HG02870 (cell line): ENCODE results near the gene TRIM67.
"Not testable (repeated sequence)": the region's sequence is repeated elsewhere in the genome, so short reads cannot be mapped to it uniquely, and the experiment has no call there.

Experiments used
- ATAC-seq: cut with Tn5 transposase; IDR thresholded peaks from one replicate; pipeline ENCODE4 v1.9.1; 2021; ENCODE audit warnings: mild to moderate bottlenecking, moderate library complexity; ENCODE audit not compliant: unreplicated experiment

Gene TRIM67

GRCh38 chr1:231201979-231202633 is 40.2 kb downstream of the TRIM67 start:
- ATAC-seq, result no peak

- no peak for ATAC-seq
Measured at GRCh38 chr1:231203259-231204057, 41.6 kb downstream of the TRIM67 start.

GRCh38 chr1:231206856-231207255 is 45.0 kb downstream of the TRIM67 start:
- no peak for ATAC-seq

DNA sequence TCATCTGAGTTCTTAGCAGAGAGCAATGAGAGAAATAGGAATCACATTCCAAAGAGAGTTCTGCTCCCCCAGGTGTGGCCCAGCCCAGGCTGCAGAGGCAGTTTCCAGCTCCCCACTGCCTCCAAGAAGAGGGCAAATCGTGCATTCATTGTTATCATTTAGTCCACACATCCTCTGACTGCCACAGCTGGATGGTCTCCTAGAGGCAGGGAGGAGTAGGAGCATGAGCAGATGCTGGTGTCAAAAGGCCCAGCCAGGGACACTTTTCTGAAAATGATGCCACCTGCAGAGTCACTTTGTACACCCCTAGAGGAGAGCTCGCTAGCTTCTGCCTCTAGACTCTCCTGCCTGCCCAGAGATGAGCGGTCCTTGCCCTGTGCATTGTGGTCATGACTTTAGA is 45.6 kb downstream of the TRIM67 start:
- ATAC-seq, result no peak

DNA sequence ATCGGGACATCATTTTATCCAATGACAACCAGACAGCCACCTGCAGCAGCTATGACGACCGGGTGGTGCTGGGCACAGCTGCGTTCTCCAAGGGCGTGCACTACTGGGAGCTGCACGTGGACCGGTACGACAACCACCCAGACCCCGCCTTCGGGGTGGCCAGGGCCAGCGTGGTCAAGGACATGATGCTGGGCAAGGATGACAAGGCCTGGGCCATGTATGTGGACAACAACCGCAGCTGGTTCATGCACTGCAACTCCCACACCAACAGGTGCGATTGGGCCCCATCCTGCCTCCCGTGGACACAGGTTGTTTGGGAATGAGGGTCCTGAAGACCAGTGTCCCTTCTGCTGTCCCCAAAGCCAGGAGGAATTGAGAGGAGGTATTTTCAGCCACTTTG is 47.1 kb downstream of the TRIM67 start:
- ATAC-seq, result no peak

DNA sequence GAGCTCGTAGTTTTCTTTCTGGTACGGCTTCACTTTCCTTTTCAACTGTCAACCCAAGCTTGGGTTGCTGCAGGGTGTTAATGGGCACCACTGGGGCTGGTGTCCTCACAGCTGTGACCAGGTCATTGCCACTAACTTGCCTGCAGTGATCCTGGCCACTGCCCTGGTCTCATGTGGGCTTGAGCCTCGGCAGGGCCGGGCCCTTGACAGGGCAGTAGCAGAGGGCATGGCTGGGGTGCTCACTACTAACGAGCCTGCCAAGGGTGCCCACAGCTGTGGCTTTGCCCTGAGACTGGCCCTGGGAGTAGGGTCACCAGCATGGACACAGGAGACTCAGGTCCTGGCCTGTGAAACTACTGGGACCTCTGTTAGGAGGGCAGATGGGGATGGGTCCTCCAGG is 47.7 kb downstream of the TRIM67 start:
- no peak for ATAC-seq

DNA sequence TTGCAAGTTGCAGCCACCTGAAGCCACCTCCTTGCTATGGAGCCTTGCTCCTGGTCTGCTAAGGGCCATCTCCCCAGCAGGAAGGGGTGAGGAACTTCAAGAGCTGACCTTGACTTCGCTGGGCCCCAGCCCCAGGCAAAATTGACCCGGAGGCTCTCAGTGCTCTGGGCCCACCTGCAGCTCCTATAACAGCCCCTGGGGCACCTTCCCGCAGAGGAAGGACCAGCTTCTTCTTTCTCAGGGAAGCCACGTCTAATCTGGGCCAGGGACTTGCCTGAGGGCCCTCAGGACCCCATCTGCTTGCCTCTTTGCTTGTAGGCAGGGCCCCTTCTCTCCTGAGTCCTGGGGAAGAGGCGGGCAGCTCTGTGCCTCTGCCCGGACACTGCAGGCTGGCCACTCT is 48.3 kb downstream of the TRIM67 start:
- no peak for ATAC-seq

DNA sequence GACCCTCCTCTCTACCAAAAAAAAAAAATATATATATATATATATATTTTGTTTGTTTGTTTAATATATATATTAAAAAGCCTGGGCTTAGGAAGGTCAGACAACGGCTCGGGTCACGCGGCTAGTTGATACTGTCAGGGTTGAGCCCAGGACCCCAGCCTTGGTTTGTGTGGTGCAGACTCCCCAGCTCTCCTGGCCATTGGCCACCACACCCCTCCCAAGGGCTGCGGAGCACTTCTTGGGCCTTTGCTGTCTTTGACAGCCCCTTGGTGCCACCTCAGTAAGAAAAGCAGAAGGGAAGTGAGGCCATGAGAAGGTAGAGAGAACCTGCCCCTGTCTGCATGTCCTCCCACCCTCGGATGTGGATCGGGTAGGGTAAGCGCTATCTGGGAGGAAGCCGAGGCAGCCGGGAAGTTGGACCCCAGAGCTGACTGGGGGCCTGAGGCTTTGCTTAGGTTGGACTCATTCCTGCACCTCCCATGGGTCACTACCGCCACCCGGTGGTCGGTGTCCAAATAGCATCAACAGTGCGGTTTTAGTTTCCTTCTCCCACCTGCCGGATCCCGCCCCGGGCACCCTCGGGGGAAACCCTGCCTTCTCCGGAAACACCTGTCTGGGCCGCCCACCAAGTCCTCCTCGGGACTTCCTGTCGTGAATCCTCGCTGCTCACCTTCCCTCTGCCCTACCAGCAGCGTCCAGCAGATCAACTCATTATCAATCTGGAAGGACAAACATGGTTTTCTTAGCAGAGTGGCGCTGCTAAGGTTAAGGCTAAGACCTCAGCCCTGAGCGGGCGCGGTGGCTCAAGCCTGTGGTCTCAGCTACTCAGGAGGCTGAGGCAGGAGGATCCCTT is 49.4 kb downstream of the TRIM67 start:
- peak; percentile 78 for ATAC-seq

DNA sequence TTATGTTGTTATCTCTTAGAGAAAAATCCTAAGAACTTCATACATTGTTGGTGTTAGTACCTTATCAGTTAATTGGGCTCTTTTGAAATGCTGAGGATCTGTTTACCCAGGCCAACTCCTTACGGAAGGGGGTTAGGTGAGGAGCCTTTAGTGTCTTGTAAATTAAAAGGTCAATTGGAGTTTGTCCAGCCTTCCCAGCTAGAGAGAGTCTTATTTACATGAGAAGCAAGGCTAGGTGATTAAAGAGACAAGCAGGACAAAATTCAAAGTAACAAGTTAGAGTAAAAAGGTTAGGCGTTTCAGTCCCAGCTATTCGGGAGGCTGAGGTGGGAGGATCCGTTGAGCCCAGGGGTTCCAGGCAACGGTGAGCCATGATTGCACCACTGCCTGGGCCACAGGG is 50.4 kb downstream of the TRIM67 start:
- ATAC-seq, result not testable (repeated sequence)

DNA sequence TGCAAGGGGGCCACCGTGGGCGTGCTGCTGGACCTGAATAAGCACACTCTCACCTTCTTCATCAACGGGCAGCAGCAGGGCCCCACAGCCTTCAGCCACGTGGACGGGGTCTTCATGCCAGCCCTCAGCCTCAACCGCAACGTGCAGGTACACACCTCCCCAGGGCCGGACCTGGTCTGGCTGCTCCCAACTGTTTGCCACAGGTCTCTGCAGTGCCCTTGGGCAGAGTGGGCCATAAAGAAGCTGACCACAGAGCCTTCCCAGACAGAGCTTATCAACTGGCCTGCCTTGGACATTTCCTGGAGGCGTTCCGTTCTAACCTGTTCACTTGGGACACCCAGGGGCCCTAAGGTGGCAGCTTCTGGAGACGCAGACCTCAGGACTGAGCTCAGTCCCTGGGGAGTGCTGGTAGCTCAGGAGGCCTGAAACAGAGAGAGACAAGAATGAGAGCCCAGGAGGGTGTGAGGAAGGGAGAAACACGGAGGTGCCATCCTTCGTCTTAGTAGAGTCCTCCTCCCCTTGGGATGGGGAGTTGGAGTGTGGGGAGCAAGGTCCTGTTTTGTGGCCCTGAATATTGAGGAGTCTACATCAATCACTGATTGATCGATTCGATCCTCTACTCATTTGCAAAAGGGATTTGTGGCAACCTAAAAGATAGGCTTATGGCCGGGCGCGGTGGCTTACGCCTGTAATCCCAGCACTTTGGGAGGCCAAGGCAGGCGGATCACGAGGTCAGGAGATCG is 52.1 kb downstream of the TRIM67 start:
- no peak for ATAC-seq

- no peak for ATAC-seq
Measured at GRCh38 chr1:231214918-231215680, 53.2 kb downstream of the TRIM67 start.

DNA sequence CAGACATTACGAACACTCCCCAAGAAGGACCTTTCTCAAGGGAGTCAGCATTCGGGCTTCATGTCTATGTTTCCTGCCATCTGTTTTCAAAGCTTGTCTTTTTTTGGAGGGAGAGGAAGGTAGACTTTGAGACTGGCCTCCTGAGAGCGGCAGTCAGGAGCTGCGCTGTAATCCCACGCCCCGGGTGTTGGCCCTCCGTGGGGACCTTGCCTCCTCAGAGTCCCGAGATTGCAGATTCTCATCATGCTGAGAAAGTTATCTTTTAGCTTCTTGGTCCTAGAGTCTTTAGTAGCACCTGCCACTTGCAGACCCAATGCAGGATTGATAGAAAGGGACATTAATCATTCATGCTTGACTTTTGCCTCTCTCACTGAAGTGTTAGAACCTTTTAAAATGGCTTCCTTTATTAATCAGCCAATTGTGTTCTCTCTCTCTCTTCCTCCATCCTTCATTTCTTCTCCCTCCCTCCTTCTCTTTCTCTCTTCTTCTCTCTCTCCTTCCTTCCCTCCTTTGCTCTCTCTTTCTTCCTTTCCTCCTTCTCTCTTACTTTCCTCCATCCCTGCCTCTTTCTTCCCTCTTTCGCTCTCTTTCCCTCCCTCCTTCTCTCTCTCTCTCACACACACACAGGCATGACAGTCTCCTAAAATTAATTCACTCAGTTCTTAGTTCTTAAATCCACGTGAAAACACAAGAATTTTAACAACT is 54.0 kb downstream of the TRIM67 start:
- no peak for ATAC-seq

DNA sequence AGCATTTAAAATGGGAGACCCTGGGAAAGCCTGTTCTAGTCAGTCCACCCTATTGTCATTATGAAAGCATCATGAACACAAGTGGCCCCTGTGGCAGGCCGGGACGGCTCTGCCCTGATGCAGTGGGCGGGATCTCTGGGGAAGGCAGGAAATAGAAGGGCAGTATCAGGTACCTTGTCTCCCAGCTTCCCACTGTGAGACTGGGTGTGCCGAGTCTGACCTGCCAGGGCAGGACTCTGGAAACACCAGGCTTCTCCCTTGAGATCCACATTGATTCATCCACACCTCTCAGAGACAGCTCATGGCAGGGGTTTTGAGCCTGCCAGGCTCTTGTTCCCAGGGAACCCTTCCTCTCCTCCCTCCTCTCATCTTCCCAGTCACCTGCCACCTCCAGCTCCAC is 54.6 kb downstream of the TRIM67 start:
- no peak for ATAC-seq

DNA sequence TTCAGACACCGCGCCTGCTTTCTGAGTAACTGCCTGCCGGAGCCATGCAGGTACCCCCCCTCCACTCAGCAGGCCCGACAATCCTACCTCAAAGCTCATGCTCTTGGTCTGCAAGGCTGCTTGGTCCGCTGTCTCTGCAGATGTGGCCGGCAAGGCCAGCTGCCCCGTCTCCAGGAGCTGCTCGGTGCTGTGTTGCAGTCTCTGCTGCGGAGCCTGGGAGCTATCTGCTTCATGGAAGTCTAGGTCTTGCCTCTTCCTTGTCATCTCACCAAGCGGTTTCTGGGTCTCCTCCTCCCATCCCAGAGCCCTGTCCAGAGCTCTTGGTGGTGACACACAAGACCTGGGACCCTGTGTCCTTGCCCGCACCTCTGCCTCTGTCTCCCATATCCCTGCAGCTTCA is 55.2 kb downstream of the TRIM67 start:
- ATAC-seq, result no peak

GRCh38 chr1:231218078-231218477 is 56.2 kb downstream of the TRIM67 start:
- no peak for ATAC-seq

- ATAC-seq, result no peak
Measured at GRCh38 chr1:231219422-231220401, 57.9 kb downstream of the TRIM67 start.

DNA sequence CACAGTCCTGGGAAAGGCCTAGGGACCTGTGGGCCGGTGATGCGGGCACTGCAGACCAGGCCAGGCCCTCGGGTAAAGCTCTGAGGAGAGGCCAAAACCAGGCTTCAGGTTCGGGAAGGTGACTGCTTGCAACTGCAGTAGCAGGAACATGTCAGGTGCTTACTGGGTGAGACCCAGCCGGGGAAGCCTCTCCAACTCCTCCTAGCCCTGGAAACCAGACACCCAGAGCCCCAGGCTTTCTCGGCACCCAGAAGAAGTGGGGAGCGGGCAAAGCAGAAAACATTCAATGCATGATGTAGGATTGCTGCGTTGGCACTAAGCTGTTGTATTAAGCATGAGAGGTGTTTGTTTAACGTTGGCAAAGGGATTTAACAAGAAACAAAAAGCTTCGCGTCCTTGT is 58.9 kb downstream of the TRIM67 start:
- no peak for ATAC-seq

DNA sequence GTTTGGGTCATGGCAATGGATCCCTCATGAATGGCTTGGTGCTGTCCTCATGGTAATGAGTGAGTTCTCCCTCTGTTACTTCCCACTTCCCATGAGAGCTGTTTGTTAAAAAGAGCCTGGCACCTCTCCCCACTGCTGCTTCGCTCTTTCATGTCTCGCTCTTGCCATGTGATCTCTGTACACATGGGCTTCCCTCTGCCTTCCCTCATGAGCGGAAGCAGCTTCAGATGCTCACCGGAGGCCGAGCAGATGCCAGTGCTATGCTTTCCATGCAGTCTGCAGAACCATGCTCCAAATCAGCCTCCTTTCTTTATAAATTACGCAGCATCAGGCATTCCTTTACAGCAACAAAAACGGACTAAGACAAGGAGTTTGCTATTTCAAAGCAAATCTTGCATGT is 64.3 kb downstream of the TRIM67 start:
- no peak for ATAC-seq
